GM18519 (cell line): ENCODE results near the gene MIER2.
"Not testable (repeated sequence)": the region's sequence is repeated elsewhere in the genome, so short reads cannot be mapped to it uniquely, and the experiment has no call there.

Experiments
- ATAC-seq: cut with Tn5 transposase; IDR thresholded peaks from one replicate; pipeline ENCODE4 v1.9.1; 2021; ENCODE audit warnings: mild to moderate bottlenecking, moderate library complexity; ENCODE audit not compliant: unreplicated experiment, low FRiP score

The MIER2 gene

GRCh38 chr19:344625-345319 lies at the start of gene MIER2:
TSS of gene MIER2 (minus strand) at chr19:344796. CDS start at chr19:344782, 14 bp downstream.
- ATAC-seq = peak; percentile 48

GRCh38 chr19:393560-393959 lies 49.0 kb upstream of the MIER2 start:
- ATAC-seq = not testable (repeated sequence)

GRCh38 chr19:392375-392970 lies 47.9 kb upstream of the MIER2 start:
- no peak for ATAC-seq

GRCh38 chr19:391726-392374 lies 47.3 kb upstream of the MIER2 start:
- ATAC-seq = no peak

GRCh38 chr19:391207-391557 lies 46.6 kb upstream of the MIER2 start:
- no peak for ATAC-seq

GRCh38 chr19:390386-391206 lies 46.0 kb upstream of the MIER2 start:
- no peak for ATAC-seq

GRCh38 chr19:389935-390289 lies 45.3 kb upstream of the MIER2 start:
- ATAC-seq = no peak

GRCh38 chr19:389255-389934 lies 44.8 kb upstream of the MIER2 start:
- ATAC-seq = no peak

- no peak for ATAC-seq
Measured at GRCh38 chr19:388691-389090, 44.1 kb upstream of the MIER2 start.

GRCh38 chr19:387777-388176 lies 43.2 kb upstream of the MIER2 start:
- no peak for ATAC-seq

GRCh38 chr19:386632-387301 lies 42.2 kb upstream of the MIER2 start:
- ATAC-seq = not testable (repeated sequence)

GRCh38 chr19:386189-386588 lies 41.6 kb upstream of the MIER2 start:
- not testable (repeated sequence) for ATAC-seq

- ATAC-seq = no peak
Measured at GRCh38 chr19:384799-385169, 40.2 kb upstream of the MIER2 start.

GRCh38 chr19:383922-384798 lies 39.6 kb upstream of the MIER2 start:
- ATAC-seq = no peak

- no peak for ATAC-seq
Measured at GRCh38 chr19:383040-383439, 38.4 kb upstream of the MIER2 start.

- ATAC-seq = not testable (repeated sequence)
Measured at GRCh38 chr19:382578-382977, 38.0 kb upstream of the MIER2 start.

GRCh38 chr19:381901-382300 lies 37.3 kb upstream of the MIER2 start:
- ATAC-seq = not testable (repeated sequence)

- ATAC-seq = not testable (repeated sequence)
Measured at GRCh38 chr19:380618-381219, 36.1 kb upstream of the MIER2 start.

GRCh38 chr19:379796-380195 lies 35.2 kb upstream of the MIER2 start:
- ATAC-seq = no peak
